Islet precursor cell (in vitro differentiated cells): Measurements from ENCODE around the gene FHL2.
A peak's percentile ranks its signal among the peaks of the same experiment; 100 is the strongest.
"Not testable (repeated sequence)": the region's sequence is repeated elsewhere in the genome, so short reads cannot be mapped to it uniquely, and the experiment has no call there.

Experiments
- DNase-seq: peaks from one replicate; pipeline ENCODE4 v3.0.0-alpha.2; 2018

FHL2 gene

DNA sequence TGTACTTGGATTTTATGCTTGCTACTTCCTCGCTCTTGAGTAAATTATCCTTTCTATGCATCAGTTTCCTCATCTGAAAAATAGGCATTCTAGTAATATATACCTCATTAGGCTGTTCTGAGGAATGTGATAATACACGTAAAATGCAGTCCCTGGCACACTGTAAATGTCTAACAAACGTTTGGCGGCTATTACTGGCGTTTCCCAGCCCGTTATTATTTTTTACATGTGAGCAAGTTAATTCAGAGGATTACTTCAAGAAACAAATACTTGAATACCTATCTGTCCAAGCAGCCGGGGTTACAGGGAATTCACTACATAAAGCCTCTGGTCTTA is 62.1 kb downstream of the FHL2 start:
- no peak for DNase-seq

DNA sequence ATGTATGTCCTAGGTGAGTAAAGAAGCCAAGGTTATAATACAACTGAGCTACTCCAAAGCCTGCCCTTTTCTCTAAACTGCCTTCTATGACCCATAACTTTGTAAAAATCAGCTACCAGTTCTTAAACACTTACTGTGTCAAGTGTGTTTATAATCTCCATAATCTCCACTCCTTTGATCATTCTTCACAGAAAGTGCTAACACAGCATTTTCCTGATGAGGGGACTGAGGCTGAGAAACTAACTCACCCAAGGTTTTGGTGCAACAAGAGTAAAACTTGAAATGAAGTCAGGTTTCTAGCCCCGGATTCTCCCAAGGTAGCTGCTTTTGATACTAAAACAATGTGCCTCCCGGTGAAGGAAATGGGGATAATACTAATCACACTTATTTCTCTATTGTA is 63.4 kb downstream of the FHL2 start:
- DNase-seq, result no peak

DNA sequence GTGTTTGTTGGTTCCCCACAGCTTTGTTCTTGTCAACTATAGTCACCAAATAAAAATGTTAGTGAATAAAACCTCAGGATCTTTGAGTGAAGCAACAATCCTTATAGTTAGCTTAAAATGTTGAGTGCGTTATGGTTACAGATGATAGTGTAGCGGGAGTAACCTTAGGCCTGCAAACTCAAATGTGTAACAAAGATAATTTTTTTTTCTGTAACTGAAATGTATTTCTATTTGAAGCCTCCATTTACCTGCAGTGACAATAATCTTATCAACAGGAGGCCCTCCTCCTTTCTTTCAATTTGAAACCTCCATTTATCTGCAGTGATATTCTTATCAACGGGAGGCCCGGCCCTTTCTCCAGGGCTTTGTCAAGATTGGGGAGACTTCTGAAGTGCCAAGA is 64.6 kb downstream of the FHL2 start:
- DNase-seq, result no peak

DNA sequence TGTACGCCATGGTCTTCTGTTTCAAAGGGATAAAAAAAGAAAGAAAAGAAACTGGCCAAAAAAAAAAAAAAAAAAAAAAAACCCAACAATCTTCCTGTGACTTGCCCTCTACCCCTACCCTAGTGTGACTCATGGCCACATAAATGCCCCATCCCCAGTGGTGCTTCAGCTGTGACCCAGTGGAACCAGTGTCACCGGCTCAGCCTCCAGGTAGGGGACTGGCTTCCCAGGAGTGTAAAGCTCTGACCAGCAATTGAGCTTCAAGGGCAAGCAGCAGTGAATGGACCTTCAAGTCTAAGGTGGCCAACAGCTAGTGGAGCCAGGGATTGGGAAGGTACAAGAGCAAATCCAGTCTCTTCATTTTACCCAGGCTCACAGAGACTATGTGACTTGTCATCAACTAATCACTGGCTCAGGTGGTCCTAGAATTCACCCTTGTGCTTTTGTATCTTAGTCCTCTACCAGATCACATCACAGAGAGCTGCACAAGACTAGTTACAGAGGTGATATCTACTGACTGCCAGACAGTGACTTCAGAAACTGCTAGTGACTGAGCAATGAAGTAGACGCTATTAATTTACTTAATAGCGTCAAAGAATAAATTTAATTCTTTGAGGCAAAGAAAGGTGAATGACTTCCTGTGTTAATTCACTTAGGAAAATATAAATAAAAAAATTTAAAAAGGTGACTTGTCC is 68.0 kb downstream of the FHL2 start:
- DNase-seq, result peak; percentile 76

DNA sequence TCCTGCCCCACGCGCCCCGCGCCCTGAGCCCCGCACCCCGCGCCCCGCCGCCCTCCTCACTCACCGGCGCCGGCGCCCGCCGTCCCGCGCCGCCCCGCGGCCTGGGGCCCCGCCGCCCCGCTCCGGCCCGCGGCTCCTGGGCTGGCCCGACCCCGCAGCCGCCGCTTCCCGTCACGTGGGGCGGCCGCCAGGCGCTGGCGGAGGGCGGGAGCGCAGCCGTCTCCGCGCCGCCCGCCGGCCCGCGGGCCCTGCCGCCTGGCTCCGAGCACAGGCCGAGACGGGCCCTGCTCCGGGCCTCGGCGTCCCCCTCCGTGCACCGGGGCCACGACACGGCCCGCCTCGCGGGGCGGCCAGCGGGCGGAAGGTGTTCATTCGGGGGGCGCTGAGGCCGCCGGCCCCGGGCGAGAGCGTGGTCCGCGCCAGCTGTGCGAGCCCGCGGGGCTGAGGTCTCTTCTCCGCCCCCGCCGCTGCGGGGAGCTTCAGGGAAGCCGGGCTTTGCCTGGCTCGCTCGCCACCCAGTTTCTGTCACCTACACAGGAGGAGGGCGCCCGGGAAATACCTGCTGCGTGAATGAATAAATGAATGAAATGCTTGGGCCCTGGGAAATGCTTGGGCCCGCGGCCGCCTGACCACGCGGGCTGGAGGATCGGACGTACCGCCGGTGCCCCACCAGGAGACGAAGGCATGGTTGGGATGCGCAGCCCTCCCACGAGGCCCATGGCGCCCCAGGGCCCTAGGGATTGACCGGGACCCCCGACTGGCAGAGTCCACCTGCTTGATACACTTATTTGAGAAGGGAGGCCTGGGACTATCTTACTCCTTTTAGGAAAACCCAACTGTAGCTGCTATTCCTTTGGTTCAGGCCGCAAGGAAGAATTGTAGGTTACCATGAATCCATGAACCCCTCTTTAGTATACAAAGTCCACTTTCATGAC is 69.0 kb downstream of the FHL2 start, which contains the start of gene TGFBRAP1:
Gene TGFBRAP1 (minus strand): TSS at position 175 of the 935 bp plus-strand sequence. CDS start 21,434 bp downstream, outside the sequence.
- peak; percentile 79 for DNase-seq

DNA sequence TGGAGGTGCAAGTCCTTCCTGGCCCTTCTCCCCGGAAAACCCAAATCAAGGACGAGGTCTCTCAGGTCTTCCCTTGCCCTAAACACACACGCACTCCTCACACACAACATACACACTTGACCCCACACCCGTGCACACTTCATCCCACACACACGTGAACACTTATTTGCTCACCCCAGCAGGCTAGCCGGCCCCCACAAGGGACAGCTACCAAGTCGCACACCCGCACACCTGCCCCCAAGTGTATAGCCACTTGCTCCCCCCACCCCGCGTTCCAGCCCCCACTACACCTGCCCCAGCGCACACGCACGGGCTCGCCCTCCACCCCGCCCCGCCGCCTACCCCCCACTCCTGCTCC is 69.7 kb downstream of the FHL2 start:
- DNase-seq, result no peak

DNA sequence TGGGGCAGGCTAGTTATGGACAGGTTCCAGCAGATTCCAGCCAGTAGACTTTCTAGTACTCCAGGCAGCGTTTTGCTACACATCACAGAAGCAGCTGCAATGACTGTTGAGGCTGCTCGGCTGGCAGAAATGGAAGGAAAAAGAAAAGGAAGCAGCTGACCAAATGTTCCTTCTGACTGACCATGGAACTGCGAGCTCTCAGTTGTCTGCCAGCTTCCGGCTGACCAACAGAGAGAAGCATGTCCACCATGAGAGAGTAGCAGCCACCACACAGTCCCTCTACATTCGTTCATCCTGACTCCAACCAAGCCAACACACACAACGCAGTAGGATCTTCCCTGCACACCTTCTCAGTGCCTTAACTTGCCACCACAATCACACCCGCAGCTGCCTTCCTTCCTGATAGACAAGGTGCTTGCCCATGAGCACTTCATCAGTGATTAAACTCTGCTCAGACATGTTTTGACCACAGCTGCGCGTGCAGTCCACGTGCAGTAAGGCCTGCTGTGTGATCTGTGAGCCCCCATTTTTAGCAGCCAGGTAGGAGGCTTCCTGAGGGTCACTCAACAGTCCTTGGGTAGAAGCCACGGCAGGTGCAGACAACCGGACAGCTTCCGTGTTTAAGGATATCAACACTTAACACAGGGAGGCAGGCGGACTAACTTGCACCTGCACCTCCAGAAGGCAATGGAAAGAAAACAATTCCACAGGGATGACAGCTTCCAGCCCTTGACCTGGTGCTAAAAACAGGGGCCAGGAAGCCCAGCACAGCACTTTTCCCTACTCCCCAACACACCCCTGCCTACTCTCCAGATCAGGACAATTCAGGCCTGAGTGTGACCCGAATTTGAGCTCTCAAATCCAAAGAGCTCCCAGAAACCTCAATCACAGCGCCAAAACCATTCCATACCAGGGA is 70.3 kb downstream of the FHL2 start:
- DNase-seq, result no peak

DNA sequence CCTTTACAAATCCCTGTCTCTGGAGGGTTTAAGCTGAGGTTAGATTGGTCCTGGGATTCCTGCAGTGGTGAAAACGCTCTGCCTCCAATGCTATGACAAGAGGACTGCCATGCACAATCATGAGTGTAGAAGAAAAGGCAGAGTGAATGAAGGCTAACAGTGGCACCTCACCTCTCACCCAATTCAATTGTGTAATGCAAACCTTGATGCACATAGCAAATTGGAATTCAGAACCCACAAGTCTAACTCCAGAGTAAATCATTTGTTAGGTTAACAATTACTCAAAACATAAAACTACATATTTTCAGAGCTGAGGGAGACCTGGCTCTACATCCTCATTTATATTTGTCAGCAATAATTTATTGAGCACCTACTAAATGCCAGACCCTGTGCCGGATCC is 71.2 kb downstream of the FHL2 start:
- DNase-seq, result no peak

DNA sequence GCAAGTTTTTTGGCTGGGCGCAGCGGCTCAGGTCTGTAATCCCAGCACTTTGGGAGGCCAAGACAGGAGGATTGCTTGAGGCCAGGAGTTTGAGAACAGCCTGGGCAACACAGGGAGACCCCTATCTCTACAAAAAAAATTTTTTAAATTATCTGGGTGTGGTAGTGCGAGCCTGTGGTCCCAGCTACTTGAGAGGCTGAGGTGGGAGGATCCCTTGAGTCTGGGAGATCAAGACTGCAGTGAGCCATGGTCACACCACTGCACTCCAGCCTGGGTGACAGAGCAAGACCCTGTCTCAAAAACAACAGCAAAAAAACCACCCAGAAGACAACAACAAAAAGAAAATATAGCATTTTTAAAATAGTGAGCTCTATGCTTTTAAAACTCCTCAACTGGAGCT is 71.6 kb downstream of the FHL2 start:
- DNase-seq, result not testable (repeated sequence)

DNA sequence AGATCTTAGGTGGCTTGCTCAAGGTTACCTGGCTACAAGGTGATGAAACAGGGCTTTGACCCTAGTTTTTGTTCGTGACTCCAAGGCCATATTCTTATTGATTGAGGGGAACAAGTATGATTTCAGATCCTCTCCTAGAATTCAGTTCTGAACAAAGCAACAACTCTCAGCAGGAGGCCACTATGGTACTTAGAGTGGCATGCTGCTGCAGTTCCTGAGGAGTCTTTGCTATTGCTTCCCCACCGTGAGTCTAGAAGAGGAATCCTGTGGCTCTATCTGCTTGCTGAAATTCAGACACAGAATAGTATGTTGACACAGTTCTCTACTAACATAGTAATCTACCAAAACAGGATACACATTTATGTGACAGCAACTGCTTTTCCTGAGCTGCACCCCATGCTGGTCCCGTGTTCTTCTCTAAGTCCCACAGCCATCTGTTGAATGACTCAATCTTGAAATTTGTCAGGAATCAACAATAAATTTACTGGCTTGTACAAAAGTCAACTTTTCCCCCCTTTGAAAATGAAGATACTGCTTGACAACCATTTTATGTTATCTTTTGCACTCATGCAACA is 73.4 kb downstream of the FHL2 start:
- DNase-seq, result no peak

DNA sequence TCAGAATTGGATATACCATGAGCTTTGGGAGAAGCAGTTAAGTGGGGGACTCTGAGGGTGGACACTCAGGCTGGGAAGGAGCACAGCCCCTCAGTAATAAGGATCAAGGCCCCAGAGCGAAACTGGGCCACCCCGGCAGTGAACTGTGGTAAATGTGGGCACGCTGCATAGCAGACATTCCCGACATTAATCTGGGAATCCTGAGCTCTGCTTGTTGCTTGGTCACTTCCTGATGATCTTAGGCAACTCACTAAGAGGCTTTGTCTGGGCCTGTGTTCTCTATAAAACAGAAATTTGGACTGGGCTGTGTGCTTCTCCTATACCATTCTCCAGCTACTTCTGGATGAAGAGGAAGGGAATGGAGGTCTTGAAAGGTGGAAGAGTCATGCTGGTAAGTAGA is 74.1 kb downstream of the FHL2 start:
- peak; percentile 88 for DNase-seq

DNA sequence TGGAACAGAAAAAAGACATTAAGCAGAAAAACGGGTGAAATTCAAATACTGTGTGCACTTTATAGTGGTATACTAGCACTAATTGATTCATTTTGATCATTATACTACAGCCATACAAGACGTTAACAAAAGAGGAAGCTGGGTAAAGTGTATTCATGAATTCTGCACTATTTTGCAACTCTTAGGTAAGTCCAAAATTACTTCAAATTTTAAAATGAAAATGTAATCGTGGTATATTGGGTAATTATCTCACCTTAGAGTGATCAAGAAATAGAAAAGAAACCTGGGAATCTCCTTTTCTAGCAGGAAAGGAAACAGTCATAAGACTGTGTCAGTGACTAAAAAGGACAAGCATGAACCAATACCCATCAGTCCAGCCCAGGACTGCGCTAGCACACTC is 74.8 kb downstream of the FHL2 start:
- no peak for DNase-seq

DNA sequence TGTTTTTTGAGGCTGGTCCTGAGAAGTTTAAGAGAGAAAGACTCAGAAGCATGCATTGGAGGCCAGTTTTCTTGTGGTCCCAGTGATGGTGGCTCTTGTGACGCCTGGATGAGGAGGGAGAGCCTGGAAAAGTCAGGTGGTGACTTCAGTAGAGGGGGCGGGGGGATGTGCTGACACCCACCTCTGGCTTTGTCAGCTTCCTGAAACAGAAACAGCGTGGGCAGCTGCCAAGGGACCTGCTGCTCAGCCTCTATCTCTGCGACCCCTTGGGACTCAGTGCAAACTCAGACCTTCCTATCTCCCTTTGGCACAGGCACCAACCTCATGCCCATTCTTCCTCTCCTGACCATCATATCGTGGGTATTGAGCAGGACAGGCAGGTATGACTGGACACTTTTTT is 75.7 kb downstream of the FHL2 start:
- DNase-seq, result no peak

DNA sequence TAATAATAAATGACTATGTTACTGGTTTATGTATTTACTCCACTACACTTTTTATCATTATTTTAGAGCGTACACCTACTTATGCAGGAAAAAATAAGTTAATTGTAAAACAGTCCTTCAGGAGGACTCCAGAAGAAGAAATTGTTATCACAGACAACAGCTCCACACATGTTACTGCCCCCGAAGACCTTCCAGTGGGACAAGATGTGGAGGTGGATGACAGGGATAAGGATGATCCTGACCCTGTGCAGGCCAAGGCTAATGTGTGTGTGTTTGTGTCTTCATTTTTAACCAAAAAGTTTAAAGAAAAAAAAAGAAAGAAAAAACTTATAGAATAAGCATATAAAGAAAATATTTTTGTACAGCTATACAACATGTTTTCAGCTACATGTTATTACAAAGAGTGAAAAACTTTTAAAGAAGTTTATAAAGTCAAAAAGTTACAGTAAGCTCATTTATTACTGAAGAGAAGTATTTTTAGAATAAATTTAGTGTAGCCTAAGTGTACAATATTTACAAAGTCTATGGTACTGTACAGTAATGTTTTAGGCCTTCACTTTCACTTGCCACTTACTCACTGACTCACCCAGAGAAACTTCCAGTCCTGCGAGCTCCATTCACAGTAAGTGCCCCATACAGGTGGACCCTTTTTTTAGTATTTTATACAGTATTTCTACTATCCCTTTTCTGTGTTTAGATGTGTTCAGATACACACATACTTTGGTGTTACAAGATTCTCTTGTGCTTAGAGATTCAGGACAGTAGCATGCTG is 76.8 kb downstream of the FHL2 start:
- no peak for DNase-seq

DNA sequence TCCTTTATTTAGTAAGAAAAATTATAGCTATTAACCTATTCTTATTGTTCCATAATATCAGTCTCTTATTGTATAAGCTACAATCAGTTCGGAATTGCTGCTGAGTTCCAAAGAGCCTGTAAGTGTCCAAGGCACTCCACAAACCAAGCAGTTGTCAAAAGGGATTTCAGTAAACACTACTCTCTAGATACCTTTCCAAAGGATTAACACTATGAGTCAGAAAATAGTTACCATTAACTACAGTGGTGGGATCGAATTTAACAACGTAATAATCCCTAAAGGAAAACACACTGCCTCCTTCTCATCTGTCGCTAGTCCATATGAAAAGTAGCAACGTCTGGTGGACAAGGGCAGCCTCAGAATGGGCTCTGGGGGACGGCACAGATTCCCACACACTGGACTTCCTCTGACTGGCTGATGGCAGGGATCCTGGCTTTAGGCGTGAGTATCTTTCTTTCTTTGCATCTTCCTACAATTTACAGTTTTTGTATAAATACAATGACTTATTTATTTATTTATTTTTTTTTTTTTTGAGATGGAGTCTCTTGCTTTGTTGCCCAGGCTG is 78.1 kb downstream of the FHL2 start:
- no peak for DNase-seq

DNA sequence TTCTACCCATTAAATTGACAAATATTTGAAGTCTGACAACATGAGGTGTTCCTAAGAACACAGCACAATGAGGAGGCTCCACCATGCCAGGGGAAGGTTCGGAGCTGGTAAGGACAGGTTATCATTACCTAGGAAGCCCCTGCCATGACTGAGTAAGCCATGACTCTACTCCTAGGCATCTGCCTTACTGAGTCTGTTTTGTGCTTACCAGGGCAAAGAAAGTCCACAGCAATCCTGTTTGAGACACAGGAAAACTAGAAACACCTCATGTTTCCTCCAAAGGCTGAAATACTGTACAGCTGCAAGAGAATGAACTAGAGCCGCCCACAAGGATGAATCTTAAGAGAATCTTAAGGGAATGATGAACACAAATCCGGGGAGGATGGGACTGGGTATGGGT is 80.9 kb downstream of the FHL2 start:
- no peak for DNase-seq

DNA sequence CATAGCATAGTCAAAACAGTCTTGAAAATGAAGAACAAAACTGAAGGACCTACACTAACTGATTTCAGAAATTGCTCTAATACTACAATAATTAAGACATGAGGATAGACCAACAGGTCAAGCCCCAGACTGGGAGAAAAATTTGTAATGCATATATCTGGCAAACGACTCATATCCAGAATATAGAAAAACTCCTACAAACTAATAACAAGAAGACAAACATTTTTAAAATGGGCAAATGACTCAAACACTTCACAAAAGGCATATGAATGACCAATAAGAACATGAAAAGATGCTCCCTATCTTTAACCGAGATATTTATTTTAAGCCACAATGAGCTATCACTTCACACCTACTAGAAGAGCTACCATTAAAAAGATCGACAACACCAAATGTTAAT is 83.5 kb downstream of the FHL2 start:
- no peak for DNase-seq

DNA sequence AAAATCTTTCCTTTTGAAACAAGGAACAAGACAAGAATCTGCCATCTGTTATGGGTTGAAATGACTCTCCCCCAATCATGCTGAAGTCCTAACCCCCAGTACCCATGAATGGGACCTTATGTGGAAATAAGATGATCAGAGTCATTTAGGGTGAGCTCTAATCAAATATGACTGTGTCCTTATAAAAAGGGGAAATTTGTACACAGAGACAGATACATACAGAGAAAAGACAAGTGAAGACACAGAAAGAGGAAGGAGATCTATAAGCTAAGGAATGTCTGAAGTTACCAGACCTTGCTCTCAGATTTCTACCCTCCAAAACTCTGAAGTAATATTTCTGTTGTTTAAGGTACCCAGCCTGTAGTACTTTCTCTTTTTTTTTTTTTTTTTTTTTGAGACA is 85.0 kb downstream of the FHL2 start:
- no peak for DNase-seq
